DMS114 treated with DMSO at 0.1 percent for 48 hours (cell line): ENCODE data around the gene UST.

Experiments used
- DNase-seq: peaks from one replicate; lab custom pipeline; 2025; ENCODE audit not compliant: unreplicated experiment; lab: John Stamatoyannopoulos, UW

UST gene

DNA sequence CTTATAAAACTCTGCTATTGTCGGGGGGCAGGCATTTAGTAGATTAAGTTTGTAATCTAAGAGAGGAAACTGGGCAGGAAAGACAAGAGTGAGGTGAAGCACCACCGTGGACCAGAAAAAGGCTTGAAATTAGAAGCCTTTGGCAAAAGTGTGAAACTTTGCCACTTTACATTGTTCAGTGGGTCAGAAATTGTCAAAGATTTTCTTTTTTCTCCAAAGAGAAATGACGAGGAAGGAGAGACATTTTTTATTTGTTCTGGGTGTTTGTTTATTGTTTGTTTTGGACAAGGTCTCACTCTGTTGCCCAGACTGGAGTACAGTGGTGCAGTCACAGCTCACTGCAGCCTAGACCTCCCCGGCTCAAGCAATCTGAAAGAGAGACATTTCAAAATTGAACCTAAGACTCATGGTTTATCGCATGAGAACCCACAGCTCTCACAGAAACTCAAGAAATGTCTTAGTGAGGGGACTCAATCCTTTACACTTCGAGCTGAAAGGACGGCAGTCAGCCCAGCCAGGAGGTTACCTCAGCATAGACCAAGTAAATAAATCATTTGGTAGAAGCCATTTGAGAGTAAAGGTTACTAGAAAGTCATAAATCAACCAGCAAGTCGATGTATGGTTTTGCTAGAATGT is 307.8 kb downstream of the UST start:
- no peak for DNase-seq

DNA sequence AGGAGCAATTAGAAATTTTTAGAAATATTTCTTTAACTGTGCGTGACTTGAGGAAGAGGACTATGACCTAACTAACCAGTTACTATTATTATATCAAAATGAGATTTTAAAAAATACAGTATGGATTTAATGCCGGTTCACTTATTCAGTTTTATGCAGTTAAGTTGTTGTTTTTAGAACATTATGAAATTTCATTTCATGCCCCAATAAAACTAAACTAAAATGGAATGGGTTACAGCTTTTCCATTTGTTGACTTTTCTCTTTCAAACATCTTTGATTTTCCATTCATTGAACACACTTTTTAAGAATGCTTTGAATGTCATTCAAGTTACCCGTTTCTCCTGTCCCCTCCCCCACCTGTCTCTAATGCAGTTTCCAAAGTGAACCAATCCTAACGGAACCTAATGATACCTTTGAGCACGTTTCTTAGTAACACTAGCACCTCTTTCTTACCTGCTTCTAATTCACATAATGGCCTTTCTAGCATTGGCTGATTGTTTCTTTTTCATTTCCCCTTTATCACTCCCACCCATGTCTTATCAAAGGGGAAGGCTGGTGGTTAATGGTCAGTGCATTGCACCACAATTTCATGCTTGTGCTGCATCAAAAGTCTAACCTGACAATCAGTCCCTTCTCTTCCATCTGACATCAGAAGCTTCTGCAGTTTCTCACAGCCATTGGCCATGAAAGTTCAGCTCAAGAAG is 308.5 kb downstream of the UST start:
- no peak for DNase-seq

DNA sequence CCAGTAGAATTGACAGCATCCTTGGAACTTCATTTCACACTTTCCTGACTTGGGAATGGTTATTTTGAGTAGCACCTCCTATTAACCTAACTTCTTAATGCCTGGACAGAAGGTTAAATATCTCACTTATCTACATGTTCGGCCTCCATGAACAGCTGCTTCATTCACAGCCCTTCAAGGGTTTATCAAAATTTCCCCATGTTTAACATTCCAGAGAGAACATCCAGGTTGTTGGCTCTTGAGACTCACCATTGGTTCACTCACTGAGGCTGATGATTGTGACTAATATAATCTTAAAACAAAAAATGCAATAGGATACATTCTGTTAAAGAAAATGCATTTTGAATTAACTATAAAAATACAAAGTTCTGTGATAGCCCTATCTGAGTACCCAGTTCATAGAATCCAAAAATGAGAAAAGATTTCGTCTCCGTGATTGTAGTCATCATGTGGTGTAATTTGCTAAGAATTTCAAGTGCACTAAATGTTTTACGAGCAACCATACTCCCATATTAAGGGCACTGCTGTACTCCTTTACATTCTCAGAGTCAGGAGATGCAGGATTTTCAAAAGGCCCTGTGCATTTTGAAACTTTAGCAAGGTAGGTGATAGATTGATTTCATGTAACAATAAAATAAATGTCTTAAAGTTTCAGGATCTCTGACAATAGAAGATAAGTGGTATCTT is 310.1 kb downstream of the UST start:
- no peak for DNase-seq

DNA sequence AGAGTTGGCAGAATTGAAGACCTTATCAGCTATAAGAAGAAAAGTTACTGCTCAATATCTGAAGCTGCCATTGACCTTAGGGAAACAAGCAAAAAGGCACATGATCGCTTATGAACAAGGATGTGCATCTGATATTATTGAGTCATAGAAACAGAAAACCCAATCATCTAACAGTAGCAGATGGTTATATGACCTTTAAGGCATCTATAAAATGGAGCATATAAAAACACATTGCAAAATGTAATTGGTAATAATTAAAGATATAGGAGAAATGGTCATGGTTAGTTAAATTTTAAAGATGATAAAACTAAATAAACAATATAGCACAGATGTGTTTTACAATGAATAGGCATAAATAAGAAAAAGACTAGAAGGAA is 310.6 kb downstream of the UST start:
- DNase-seq = no peak

DNA sequence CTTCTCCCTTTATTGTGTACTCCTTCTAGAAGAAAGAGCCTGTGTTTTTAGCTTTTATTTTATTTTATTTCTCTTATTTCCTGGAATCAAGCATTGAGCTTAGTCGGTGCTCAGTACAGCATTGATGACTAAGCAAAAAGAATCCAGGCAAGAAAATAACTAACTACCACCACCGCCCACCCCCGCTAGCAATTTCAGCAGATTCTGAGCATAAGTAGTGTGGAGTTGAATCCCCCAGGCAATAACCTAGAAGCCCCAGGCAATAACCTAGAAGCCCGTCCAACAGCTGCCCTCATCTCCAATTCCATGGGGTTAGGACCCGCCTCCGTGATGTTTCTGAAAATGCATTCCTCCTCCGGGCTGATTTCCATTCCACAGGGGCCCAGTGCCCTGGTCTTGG is 312.7 kb downstream of the UST start:
- no peak for DNase-seq

DNA sequence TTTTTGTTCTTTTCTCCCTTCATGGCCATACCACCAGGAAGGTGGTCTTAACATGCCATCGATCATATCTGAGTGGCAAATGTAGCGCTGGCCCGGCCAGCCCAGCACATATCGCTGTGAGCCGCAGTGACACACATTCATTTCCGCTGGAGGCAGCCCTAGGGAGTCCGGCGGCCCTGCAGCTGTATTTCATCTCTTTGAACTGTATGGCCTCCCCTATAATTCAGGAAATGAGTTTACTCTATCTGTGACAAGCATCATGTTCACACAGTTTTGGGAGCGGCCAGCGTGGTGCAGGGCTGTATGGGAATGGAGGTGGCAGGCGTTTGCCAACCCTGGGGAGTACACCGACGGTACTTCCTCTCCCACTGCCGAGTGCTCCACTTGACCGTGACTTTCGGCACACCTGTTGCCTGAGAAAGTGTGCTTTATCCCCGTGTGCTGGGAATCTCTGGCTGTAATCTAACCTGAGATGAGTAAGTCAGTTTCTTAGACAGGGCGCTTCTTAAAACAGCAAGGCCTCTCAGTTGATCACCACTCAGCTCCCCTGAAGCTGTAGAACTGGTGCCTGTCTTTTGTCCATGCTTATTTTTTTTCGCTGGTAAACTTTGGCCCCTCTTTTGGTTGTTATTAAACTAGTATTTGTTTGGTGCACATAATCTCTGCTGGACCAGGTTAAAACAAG is 313.6 kb downstream of the UST start:
- no peak for DNase-seq

DNA sequence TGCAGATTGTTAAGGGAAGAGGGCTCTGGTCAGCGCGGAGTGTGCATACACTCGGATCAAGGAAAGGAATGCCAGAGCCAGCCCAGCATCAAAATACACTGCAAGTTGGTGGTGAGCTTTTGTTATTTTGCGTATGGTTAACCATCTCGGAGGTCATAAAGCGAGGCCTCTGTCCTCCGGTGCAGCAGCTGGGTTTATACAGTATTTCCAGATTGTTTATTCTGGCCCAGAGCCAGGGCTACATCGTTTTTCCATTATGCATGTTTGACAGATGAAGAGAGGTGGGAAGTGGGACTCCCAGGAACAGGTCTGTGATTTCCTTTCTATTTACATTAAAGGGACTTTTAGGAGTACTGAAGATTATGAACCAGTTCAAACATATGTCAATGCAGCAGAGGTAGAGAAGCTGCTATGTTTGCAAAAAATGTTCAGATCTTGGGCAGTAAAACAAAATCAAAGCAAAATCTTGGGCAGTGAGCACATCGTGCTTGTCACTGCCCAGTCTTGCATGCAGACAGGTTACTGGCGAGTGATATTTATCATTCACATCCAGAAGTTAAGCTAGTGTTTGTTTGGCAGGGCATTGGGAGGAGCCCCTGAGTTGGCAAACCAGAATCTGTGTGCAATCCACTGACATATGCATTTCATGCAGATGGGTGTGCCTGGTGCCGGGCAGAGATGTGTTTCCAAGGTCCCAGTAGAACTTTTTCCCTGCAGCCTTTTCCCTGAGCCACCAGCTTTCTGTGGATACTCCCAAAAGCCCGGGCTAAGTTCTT is 314.3 kb downstream of the UST start:
- no peak for DNase-seq

DNA sequence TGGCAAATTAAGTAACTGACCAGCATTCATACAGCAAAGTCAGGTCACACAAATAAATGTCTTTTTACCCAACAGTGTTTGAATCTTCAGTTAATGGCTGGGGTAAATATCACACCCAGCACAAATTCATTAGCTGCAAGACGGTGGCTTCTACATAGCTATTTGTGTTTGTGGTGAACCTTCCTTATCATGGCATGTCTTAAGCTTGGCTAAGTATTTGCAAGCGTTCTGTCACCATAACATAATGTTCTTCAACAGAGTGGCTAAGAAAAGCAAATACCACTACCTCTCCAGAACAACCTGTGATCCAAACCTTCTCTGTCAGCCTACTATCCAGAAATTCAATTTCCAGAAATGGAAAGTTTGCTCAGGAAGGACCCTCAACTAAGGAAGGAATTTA is 315.1 kb downstream of the UST start:
- DNase-seq = no peak

DNA sequence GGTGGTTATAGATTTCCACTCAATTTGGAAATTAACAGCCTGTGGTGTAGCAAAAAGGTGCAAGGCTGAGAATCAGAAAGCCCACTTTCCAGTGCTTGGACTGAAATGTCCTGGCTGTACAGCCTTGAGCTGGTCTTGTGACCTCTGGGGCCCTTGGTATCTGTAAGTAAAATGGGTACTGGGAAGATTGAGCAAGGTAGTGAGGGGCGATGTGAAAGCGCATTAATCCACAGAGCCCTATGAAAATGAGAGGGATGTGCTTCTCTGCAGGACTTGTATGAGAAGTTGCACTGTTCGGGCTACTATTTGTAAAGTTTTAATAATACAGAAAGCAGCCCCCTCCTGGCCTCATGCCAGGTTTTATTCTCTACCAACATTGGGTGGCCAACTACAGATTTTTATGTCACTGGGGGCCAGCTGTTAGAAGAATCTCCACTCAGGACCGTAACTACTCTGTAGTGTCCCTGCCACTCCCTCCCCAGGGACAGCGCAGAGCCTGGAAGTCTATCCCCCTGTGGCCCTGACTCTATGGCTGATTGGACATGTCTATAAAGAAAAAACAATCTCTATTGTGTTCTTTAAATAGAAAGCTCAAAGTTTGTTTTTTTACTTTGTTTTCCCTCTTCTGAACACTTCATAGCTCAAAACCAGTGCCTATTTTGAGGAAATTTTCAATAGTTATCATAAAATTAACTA is 316.0 kb downstream of the UST start:
- DNase-seq = no peak

DNA sequence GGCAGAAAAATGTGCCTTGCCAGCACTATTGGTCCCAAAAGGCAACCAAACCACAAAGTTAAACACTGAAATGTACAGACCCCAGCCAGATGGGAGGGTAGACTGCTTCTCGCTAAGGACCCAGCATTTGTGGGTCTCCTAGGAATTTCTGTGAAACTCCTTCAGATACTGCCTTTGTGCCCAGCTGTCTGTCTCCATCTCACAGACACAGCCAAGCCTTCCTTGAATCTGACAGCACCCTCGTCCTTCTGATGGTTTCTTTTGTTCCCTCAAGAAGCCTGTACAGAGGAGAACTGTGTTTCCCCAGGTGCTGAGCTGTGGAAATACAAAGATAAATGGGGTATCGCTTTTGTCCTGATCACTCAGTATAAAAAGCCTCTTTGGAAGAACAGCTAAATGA is 316.6 kb downstream of the UST start:
- DNase-seq = no peak

DNA sequence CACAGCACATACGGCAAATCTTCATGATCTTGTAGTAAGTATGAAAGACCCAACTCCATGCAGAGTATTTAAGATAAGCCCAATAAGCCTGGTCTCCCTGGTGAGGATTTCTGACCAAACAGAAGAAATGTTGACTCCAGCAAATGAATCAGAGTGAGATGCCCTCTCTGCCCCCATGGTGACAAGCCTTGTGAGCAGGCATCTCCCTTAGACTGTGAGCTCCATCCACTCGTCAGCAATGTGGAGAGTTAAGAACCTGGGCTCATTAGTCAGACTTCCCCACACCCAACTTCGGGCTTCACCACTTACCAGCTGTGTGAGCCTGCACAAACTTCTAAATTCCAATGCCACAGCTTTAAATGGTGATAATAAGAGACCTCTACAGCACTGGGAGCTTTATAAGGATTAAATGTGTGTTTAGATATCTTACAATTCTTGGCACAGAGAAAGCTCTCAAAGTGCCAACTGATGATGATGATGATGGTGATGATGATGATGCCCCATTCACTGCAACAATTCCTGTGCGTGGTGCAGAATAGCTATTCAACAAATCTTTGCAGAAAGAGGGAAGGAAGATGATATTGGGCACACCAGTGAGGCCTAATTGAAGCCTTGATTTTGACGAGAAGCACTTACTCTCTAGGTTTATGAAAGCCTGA is 317.3 kb downstream of the UST start:
- DNase-seq = no peak

DNA sequence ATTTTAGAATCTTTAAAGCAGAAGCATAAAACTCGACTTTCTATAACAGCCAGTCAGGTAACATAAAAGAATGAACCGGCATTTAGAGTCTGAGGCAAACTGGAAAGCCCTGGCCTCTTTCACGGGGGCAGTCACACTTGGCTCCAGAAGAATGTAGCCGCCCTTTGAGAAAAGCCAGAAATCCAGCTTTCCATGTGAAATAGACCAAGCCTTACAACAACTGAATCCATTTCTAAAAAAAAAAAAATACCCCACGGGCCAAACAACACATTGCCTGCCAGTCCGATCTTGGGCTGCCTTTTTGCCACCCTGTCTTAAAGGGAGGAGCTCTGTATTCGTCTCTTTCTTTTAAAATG is 317.8 kb downstream of the UST start:
- no peak for DNase-seq

DNA sequence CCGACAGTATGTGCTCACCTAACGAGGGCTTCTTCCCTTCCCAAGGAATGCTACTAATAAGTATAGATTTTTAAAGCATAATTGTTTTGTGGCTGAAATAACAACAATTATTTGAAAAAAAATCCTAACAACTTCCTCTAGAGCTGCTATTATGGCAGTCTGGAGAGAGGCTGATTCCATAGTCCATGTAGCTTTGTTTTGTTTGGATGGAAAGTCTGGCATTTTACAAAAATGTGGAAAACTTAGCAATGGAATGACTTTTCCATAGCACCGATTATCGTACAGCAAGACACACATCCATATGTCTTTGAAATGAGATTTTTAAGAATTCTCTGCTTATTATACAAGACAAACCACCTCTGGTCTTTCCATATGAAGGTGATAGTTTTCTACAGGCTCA is 318.3 kb downstream of the UST start:
- DNase-seq = no peak

DNA sequence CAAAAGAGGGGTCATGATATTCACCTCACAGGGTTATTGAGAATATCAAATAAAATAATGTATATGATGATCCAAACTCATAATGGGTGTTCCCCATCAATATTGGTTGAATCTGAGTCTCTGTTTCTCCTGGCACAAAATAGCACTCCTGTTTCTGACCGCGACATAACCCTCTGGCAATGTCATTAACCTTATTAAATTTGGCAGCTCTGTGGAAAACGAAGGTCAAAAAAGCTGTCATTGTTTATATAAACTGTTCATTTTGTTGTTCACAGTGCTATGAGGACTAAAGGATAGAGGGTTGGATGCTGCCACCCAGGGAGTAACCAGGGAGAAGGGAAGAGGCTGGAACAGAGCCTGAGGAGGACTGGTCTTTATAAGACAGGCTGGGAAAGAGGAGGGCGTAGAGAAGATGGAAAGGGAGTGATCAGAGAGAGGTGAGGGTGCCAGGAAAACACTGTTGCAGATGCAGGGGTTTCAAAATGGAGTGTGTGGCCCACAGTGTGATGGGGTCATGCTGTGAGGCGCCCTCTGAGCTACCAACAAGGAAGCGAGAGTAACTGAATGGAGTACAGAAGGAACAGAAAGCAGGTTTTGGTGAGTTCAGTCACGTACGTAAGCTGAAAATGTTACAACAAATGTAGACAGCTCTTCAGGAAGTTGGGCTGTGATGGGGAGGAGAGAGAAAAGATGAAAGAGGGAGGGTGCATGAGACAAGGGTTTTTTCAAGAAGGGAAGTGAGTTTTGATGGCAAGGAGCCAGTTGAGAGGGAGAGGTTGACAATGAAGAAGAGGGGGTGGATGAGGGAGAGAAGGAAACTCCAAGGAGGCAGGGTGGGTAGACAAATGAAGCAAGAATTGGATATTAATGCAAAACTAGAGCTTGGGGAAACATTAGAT is 319.1 kb downstream of the UST start:
- DNase-seq = no peak

DNA sequence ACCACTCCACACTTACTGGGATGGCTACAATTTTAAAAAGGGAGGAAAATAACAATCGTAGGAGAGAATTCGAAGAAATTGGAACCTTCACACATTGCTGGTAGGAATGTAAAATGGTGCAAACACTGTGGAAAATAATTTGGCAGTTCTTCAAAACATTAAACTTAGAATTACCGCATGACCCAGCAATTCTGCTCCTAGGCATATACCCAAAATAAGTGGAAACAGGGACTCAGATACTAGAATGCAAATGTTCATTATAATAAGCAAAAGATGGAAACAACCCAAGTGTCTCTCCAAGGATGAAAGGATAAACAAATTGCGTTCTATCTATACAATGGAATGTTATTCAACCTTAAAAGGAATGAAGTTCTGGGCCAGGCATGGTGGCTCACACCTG is 325.2 kb downstream of the UST start:
- DNase-seq = no peak

DNA sequence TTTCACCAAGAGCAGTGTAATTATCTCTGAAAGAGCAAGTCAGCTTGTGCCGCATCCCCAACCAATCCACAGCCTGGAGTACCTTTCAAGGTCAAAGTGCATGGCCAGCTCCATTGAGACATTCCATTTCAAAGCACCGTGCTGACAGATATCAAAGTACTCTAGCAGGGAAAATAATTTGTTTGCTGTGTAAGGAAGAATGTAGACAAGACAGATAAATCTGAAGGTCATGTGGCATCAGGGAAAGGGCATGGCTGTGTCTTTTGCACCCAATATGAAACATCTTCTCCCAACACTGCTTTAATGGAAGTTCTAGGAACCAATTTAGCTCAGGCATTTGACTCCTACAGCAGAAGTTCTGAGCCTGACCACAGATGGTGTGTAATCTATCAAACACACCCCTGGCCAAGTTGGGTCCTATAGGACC is 328.0 kb downstream of the UST start:
- DNase-seq = no peak

DNA sequence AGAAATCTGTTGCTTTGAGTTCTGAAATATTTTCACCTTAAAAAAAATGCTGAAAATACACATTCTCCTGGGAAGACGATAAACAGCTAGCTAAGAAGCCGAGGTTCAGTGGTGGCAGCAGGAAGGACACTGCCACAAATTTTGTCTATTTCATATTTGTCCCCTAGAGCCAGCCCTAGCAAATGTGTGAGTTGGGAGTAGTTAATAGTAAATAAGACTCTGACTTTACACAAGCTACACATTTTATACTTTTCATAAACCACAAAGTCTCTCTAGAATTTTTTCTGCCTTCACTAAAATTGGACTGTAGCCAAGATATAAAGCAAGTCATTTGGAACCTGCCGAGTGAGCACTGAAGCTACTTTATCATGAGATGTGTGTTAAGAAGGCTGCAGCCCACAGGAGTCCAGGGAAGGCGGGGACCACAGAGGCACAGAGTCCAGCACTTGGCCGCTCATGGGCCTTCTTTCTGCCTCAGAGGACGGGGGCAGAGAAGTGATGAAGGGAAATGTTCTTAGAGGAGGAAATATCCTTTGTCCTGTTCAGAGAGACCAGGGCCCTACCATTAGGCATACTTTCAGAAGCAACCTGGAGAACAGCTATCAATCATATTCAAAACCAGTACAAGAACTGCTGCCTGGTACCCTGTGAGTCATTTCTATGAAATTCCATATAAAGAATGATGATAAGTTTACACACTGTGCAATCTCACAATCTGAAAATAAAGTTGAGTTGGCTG is 329.0 kb downstream of the UST start:
- no peak for DNase-seq

DNA sequence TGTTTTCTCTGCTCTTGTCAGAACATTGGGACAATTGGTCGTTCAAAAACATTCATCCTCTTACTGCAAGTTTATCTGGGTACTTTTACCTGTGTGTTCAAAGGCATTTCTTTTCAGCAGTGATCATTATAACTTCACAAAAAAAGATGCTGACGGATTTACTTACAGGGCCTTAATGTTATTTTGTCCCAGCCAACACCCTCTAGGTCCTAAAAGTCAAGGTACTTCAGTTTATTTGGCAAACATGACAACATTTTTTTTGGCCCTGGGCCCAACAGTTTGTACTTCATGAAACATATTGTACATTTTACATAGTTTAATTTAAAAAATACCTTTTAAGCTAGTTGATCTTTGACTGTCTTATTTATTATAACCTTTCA is 329.5 kb downstream of the UST start:
- no peak for DNase-seq

DNA sequence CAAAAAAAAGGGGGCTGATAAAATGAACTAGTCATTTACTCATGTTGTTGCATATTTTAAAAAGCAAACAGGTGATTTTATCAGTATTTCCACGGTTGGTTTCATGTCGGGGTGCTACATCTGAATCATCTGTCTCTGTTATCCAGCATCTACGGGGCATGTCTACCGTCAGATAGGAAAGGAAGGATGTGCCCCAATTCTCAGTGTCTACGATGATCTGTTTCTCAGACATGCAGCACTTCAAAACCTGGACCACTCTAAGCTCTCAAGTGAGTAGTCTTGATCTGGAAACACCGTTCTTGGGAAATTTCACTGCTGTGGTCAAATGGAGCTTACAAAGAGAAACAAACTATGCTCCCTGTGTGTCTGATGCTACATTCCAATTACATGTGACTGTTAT is 330.4 kb downstream of the UST start:
- no peak for DNase-seq
